HG02852 (cell line): ENCODE data around the gene OTOP3.
"Not testable (repeated sequence)": the region's sequence is repeated elsewhere in the genome, so short reads cannot be mapped to it uniquely, and the experiment has no call there.

ENCODE experiments used
- ATAC-seq: cut with Tn5 transposase; IDR thresholded peaks from one replicate; pipeline ENCODE4 v1.9.1; 2021; ENCODE audit warnings: mild to moderate bottlenecking, moderate library complexity; ENCODE audit not compliant: unreplicated experiment

OTOP3 gene

GRCh38 chr17:74979408-74980146 lies 43.9 kb downstream of the OTOP3 start:
- no peak for ATAC-seq

- ATAC-seq: no peak
Observed at GRCh38 chr17:74981318-74981978, 45.8 kb downstream of the OTOP3 start.

- no peak for ATAC-seq
Observed at GRCh38 chr17:74981979-74982662, 46.4 kb downstream of the OTOP3 start.

- not testable (repeated sequence) for ATAC-seq
Observed at GRCh38 chr17:74982663-74983313, 47.1 kb downstream of the OTOP3 start.

- ATAC-seq: no peak
Observed at GRCh38 chr17:74986206-74986576, 50.5 kb downstream of the OTOP3 start.

GRCh38 chr17:74987418-74987908 lies 51.8 kb downstream of the OTOP3 start, which contains the start of gene CDR2L:
Gene CDR2L, plus strand, starts transcription at chr17:74987632. Its CDS starts 412 bp downstream, at chr17:74988044.
- peak; percentile 93 for ATAC-seq

- ATAC-seq: peak; percentile 34
Observed at GRCh38 chr17:74987909-74988711, 52.4 kb downstream of the OTOP3 start.

- ATAC-seq: no peak
Observed at GRCh38 chr17:74990581-74991105, 54.9 kb downstream of the OTOP3 start.

- ATAC-seq: no peak
Observed at GRCh38 chr17:74992223-74992622, 56.5 kb downstream of the OTOP3 start.

- no peak for ATAC-seq
Observed at GRCh38 chr17:74994440-74994839, 58.7 kb downstream of the OTOP3 start.

- no peak for ATAC-seq
Observed at GRCh38 chr17:74995847-74996246, 60.1 kb downstream of the OTOP3 start.

GRCh38 chr17:74998783-74999182 lies 63.1 kb downstream of the OTOP3 start:
- ATAC-seq: no peak

GRCh38 chr17:74999523-74999922 lies 63.8 kb downstream of the OTOP3 start:
- no peak for ATAC-seq
